Left colon (tissue), 2 donors: ENCODE data around the gene CHCHD1. TPM values are rescaled to one million over a fixed set of nuclear protein-coding genes. Genes with fewer than 3 reads are reported as not detected.
"Not testable (repeated sequence)": the region's sequence is repeated elsewhere in the genome, so short reads cannot be mapped to it uniquely, and the experiment has no call there.

Experiments used
- ATAC-seq: fragments of 200-7000 bp; cut with Tn5 transposase; one replicate; pipeline ENCODE4 v1.9.1; 2020; ENCODE audit warnings: mild to moderate bottlenecking, moderate library complexity
- DNase-seq, 2 donors: peaks; one replicate each; pipeline ENCODE4 v3.0.0-alpha.2; 2020
- intact Hi-C, 2 donors: fragments of 100-400 bp; cut with DNase I in 1 of 2; cut with micrococcal nuclease in 1 of 2; formaldehyde crosslinking; loops; one replicate each; pipeline versions ENCODE4 v1.11.2 to v1.14.0; 2022; cut with DNase I, micrococcal nuclease
- total RNA-seq, 2 donors: library from RNA; stranded (reverse); fragmentation: NEBNext Ultra II Directional; extraction: Animal tissue kit (Norgen Biotek cat#: 25700); gene quantifications; one replicate each; pipeline ENCODE4 v1.2.1, GENCODE V29; 2021
- donor health status: DM: no; HTN: no; CAD: no.
- donor health status: DM: yes; HTN: yes; CAD: no.

CHCHD1 gene
- total RNA-seq, 2 donors from 2014 or later: 26.0 to 28.5 TPM

DNA sequence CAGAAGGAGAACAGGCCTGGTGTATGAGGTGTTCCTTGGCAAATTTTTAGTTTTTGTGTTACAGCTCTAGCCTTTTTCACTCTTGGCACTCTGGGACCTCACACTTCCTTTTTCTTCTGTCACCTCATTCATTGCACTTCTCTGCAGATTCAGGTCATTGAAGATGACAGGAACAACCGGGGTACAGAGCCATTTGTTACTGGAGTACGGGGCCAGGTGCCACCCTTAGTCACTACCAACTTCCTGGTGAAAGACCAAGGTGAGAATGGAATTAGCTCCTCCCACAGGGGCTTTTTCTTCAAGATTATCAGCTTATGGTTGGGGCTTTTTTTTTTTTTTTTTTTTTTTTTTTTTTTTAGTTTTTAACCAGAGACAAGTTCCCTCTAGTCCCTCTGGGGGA is 18.5 kb upstream of the CHCHD1 start:
- no peak for DNase-seq
- no peak for ATAC-seq
- intact Hi-C loops: no loop called here

DNA sequence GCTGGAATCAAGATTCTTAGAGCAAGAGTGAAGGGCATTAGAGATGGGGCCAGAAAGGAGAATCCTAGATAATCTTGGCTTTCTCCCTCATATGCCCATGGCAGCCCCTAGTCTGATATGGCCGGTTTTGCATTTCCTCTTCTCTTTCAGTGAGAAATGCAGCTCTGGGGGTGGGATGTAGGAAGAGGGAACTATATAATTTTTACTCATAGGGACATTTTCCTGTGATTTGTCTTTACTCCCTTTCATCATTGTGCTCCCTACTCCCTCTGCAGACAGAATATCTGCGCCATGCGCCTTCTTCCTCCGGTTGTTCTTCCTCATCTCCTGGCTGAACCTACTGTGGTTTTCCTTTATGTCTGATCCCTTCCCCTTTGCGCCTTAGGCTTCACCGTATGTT is 16.8 kb upstream of the CHCHD1 start:
- intact Hi-C loops: no loop called here
- DNase-seq: no peak

DNA sequence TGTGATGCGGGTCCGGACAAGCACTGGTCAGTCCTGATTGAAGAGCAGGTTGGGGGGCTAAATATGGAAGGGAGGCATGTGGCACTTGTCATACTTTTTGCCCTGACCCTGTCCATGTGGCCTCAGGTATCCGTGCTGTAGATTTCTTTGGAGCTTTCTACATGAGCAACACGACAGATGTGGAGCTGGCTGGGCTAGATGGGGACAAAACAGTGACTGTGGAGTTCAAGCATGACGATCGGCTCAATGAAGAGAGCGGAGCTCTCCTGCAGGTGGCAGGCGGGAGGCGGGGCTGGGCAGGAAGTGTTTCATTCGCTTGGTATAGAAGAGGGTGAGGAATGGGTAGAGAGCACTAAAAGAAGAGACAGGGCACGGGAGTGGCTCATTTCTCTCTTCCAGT is 13.0 kb upstream of the CHCHD1 start:
- ATAC-seq (peak; percentile 15), DNase-seq (peak in 1 of 2 donors; percentile 61)
- intact Hi-C loops: no loop called here

More for the DNA sequence above, 16.8 kb upstream of the CHCHD1 start:
- ATAC-seq: no peak

DNA sequence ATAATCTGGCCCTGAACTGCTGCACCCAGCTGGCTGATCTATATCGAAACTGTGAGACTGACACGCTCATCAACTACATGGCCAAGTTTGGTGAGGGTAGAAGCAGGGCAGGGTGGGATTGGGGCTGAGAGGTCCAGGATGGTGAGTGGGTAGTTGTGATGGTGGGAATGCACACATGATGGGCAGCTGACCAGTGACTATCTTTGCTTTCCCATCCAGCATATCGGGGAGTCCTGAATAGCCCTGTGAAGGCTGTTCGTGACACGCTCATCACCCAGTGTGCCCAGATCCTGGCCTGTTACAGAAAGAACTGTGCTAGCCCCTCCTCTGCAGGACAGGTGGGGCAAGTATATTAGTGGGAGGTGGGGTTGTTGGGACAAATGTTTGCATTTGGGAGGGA is 12.5 kb upstream of the CHCHD1 start:
- no peak for DNase-seq
- no peak for ATAC-seq
- intact Hi-C loops: no loop called here

DNA sequence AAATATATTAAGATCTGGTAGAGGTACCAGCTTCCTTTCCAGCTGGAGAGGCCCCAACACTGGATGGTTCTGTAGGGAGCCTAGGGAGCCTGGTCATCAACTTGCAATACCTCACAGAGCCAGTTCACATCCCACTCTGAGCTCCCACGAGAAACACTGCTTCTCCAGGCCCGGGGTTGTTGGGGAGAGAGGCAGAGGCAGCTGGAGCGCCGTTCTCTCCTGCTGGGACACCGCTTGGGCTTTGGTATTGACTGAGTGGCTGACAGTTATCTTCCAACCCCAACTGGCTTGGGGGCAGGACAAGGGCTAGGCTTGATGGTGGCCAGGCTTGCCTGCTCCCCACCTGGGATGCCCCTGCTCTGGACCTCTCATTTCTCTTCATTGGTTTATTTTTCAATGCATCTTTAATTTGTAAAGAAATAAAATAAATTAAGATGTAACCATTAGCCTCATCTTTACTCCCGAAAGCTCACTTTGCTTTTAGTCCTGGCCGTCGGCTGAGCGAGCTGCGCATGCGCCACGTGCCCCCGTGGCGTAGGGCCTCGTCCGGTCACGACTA is 10.0 kb upstream of the CHCHD1 start:
- intact Hi-C loops: no loop called here
- DNase-seq: peak; percentile 87 to 91
- ATAC-seq: peak; percentile 55

DNA sequence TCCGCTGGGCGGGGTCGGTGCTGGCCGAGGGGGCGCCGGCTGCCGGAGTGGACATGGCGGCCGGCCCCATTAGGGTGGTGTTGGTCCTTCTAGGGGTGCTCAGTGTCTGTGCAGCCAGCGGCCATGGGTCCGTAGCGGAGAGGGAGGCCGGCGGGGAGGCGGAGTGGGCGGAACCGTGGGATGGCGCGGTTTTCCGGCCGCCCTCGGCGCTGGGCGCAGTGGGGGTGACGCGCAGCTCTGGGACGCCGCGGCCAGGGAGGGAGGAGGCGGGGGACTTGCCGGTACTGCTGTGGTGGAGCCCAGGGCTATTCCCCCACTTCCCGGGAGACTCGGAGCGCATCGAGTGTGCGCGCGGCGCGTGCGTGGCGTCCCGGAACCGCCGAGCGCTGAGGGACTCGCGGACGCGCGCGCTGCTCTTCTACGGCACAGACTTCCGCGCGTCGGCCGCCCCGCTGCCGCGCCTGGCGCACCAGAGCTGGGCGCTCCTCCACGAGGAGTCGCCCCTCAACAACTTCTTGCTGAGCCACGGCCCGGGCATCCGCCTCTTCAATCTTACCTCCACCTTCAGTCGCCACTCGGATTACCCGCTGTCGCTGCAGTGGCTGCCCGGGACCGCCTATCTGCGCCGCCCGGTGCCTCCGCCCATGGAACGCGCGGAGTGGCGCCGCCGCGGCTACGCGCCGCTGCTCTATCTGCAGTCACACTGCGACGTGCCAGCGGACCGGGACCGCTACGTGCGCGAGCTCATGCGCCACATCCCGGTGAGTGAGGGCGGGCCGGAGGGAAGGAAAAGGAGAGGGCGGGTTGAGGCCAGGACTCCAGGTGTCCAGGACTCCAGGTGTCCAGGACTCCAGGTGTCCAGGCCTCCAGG is 9.3 kb upstream of the CHCHD1 start:
- ATAC-seq (peak; percentile 79), DNase-seq (peak; percentile 88)
- intact Hi-C loops: no loop called here

DNA sequence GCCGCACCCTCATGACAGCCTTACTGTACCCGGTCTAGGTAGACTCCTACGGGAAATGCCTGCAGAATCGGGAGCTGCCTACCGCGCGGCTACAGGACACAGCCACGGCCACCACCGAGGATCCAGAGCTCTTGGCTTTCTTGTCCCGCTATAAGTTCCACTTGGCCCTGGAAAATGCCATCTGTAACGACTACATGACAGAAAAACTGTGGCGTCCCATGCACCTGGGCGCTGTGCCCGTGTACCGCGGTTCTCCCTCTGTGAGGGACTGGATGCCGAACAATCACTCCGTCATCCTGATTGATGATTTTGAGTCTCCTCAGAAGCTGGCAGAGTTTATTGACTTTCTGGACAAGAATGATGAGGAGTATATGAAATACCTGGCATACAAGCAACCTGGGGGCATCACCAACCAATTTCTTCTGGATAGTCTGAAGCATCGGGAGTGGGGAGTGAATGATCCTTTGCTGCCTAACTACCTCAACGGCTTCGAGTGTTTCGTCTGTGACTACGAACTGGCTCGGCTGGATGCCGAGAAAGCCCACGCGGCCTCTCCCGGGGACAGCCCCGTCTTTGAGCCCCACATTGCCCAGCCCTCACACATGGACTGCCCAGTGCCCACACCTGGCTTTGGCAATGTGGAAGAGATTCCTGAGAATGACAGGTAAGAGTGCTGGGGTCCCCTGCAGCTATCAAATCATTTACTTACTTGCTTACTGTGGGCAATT is 8.5 kb upstream of the CHCHD1 start:
- ATAC-seq: no peak
- DNase-seq: no peak
- intact Hi-C loops: no loop called here

DNA sequence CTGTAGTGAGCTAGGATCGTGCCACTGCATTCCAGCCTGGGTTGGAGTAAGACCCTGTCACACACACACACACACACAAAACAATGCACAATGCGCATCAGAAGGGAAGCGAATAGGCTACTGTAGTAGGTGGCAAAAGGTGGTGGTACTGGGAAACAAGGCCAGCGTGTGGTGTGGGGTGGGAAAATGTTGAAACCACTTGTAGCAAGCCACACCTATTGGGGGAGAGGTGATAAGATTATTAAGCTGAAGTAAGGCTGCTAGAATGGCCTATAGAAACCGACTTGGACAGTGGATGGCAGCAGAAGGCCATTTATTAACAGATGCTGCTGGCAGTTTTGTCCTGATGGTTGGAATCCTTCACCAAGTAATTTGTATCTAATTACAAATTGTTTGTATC is 7.2 kb upstream of the CHCHD1 start:
- ATAC-seq: no peak
- no peak for DNase-seq
- intact Hi-C loops: no loop called here

DNA sequence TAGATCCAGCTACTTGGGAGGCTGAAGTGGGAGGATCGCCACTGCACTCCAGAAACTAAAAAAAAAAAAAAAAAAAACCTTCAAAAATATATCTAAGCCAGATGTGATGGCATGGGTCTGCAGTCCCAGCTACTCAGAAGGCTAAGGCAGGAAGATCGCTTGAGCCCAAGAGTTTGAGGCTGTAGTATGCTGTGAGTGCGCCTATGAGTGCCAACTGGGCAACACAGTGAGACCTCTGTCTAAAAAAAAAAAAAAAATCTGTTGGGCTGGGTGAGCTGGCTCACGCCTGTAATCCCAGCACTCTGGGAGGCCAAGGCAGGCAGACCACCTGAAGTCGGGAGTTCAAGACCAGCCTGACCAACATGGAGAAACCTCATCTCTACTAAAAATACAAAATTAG is 2.8 kb upstream of the CHCHD1 start:
- intact Hi-C loops: no loop called here
- ATAC-seq (no peak), DNase-seq (no peak)

DNA sequence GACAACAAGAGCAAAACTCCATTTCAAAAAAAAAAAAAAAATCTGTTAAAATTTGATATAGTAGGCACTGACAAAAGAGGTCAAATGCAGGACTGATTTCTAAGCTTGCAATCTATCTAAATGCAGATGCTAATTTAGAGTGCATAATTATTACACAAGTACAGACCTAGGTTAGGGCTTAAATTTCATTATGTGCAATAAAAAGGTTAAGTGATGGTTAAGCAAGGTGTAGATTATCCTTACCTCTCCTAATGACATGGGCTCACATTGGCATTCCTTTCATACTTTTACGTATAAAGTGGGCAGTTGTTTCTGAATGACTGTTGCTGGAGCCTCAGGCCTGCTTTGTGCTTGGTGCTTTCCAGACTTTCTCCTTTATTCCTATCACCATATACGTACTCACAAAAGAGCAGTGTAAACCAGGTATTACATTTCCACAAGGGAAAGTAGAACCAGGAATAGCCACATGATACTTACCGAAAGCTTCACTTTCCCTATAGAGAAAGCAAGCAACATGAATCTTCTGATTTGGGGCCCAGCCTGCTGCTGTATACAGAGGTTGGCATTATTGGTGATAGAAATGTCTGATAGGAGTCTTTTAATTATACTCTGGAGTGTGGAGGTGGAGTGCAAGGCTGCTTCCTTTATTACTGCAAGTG is 2.2 kb upstream of the CHCHD1 start:
- DNase-seq (no peak), ATAC-seq (no peak)
- intact Hi-C loops: no loop called here

DNA sequence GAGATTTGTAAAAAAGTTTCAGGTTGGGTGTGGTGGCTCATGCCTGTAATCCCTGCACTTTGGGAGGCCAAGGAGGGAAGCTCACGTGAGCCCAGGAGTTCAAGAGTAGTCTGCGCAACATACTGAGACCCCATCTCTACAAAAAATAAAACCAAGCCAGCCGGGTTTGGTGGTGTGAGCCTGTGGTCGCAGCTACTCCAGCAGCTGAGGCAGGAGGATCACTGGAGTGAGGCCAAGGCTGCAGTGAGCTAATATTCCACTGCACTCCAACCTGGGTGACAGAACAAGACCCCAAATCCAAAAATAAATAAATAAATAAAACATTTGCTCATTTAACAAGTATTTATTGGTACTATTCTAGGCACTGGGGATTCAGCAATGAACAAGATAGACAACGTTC is 1.5 kb upstream of the CHCHD1 start:
- intact Hi-C loops: no loop called here
- DNase-seq: no peak
- no peak for ATAC-seq

DNA sequence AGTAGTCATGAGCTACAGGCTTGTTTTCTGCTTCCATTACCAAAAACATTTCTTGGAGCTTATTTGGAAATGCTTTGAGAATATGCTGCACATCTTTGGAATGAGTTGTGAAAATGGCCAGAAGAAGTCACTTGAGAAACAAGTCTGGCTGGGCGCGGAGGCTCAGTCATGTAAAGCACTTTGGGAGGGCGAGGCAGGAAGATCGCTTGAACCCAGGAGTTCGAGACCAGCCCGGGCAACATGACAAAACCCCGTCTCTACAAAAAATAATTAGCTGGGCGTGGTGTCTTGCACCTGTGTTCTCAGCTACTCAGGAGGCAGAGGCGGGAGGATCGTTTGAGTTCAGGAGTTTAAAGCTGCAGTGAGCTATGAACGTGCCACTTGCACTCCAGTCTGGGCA is 882 bp upstream of the CHCHD1 start:
- DNase-seq (no peak), ATAC-seq (no peak)

DNA sequence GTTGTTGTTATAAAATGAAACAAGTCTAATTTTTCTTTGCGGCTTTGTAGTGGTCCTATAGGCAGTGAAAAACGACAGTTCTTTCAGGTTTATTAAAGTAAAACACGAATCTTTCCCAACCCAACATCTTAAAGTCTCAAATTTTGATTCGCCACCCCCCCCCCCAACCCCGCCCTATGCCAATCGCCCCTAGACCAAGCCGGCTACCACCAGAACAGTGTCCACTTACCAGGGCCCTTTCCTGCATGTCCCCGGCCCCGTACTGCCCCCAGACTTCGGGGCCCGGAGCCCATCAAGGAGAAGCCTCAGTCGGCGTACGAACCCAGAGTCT is 335 bp upstream of the CHCHD1 start:
- no peak for ATAC-seq
- intact Hi-C loops: no loop called here
- no peak for DNase-seq

More for the DNA sequence above, 882 bp upstream of the CHCHD1 start:
- intact Hi-C loops: no loop called here

DNA sequence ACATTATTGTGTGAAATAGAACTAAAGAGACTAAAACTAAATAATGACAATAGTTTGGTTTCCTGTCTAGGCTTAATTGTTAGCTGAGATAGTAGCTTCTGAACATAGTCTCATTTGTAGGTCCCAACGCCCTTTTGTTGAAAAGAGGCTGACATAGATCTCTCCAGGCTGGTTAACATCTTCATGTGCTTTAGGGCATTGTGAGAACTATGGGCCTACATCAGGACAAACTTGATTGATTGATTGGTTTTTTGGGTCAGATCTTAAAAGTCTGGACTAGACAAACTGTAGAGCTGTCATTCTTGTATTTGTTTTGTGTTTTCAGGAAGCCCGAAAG is 869 bp downstream of the CHCHD1 start:
- DNase-seq (no peak), ATAC-seq (no peak)
- intact Hi-C loops: no loop called here

DNA sequence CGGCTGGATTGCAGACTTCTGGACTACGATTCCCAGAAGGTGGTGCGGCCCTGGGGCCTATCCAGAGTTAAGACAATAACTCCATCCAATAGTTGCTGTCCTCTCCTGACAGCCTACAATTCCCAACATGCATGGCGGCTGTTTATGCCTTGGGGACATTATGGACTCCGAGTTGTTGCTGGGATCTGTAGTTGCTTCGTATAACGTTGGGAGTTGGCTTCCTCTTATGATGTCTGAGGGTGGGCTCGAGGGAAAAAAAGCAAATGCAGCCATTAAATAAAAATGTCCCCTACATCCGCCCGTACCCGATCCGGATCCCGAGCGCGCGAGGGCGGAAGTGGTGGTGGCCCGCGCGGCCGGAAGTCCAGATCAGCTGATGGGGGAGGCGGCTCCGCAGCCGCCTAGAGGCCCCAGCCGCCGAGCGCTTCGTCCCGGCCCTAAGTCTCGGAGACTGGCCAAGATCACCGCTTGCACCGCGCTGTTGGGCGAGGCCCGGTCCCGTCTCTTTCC is 3.4 kb downstream of the CHCHD1 start, which contains the start of gene ZSWIM8:
ZSWIM8 (plus strand) TSS at position 396 of the 510 bp plus-strand sequence. CDS start 273 bp downstream, outside the sequence.
- DNase-seq (peak; percentile 89 to 93), ATAC-seq (peak; percentile 79)
- intact Hi-C loops: no loop called here

DNA sequence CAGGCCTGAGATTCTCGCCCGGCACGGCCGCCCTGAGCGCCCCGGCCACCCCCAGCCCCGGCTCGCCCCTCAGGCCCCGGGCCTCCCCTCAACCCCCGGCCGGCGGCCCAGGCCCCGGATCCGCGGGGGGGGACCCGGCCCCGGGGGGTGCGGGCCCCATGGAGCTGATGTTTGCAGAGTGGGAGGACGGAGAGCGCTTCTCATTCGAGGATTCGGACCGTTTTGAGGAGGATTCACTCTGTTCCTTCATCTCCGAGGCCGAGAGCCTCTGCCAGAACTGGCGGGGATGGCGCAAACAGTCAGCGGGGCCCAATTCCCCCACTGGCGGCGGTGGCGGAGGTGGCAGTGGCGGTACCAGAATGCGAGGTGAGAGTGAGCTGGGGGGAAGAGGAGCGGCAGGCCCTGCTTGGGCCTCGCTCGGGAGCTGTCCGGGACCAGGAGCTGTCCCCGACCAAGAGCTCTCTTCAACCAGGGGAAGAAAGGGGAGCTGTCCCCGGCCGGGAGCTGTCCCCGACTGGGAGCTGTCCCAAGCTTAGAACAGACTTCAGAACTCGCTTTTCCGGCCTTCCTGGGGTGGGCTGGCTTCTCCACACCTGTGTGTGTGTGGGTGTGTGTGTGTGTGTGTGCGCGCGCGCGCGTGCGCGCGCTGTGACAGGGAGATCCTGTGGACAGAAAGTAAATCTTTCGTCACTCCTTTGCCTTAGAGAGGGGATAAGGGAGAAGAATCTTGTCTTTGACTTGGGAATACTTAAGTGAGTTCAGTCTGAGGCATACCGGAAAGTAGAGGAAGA is 4.1 kb downstream of the CHCHD1 start:
- ATAC-seq (peak; percentile 30), DNase-seq (peak; percentile 61 to 65)
- intact Hi-C loops: no loop called here

DNA sequence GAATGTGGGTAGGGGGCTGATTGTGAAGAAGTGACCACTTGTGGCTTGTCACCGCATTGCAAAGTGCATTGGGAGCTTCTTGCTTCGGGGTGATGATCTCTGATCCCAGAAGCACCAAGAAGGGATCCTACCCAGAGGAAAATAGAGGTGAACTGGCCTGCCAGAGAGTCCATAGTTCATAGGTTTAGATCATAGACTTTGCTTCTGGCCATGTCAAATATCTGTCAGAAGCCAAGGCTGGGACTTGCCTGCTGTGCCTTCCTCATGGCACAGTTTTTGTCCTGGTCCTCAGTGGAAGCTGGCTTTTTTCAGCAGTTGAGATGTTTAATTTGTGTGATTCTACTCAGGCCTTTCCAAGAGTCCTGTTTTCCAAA is 4.7 kb downstream of the CHCHD1 start:
- intact Hi-C loops: no loop called here
- ATAC-seq: peak; percentile 3
- DNase-seq: no peak

DNA sequence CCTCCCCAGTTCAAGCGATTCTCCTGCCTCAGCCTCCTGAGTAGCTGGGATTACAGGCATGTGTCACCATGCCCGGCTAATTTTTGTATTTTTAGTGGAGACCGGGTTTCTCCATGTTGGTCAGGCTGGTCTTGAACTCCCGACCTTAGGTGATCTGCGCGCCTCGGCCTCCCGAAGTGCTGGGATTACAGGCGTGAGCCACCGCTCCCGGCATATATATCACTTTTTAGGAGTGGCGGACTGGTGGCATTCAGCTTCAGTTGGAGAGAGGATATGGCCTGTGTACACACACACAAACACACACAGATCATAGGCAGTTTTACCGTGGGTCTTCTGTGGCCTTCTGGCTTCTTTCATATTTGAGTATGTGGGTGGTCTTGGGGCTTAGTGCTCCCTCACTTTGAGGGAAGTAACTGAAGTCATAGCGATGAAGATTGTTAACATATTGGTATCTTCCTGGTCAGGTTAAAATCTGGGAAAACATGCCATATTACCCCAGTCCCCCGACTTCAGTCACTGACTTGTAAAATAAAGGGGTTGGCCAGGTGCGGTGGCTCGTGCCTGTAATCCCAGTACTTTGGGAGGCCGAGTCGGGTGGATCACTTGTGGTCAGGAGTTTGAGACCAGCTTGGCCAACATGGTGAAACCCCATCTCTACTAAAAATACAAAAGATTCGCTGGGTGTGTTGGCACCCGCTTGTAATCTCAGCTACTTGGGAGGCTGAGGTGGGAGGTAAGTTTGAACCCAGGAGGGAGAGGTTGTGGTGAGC is 5.4 kb downstream of the CHCHD1 start:
- ATAC-seq, intact Hi-C loops, DNase-seq: not testable (repeated sequence)
